CD4-positive, alpha-beta T cell treated with Interferon alpha-2 for 1 hour (primary cell): ENCODE data around the gene NFATC1.

Source experiments
- DNase-seq, 2 donors: peaks; one replicate each; pipeline ENCODE4 v3.0.0-alpha.2; 2020 to 2022

NFATC1 gene

DNA sequence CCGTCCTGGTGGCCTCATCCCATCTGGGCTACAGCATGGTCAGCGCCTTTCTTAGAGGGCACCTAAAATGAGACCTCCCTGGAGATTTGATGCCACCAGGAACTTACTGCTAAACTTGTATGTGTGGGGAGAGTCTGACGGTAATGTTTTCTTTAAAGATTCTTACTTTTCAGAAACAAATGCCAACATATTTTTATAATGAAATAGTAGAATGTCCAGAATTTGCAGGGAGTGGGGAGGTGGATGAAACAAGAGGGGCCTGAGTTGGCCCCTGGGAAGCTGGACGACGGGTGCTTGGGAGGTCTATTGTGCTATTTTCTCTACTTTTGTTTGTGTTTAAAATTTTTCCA is 165.1 kb downstream of the NFATC1 start:
- DNase-seq: no peak

GRCh38 chr18:79563949-79564348 is 168.2 kb downstream of the NFATC1 start:
- no peak for DNase-seq

DNA sequence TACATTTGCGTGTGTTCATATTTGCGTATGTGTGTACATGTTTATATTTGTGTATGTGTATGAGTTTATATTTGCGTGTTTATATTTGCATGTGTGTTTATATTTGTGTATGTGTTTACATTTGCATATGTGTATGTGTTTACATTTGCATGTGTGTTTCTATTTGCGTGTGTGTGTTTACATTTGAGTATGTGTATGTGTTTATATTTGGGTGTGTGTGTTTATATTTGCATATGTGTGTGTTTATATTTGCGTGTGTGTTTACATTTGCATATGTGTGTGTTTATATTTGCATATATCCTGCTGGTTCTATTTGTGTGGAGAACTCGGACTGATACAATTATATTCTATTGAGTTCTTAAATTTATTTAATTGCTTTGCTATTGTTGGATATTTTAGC is 168.7 kb downstream of the NFATC1 start:
- no peak for DNase-seq

- no peak for DNase-seq
These were observed 171.2 kb downstream of the NFATC1 start for GRCh38 chr18:79566771-79567431.

DNA sequence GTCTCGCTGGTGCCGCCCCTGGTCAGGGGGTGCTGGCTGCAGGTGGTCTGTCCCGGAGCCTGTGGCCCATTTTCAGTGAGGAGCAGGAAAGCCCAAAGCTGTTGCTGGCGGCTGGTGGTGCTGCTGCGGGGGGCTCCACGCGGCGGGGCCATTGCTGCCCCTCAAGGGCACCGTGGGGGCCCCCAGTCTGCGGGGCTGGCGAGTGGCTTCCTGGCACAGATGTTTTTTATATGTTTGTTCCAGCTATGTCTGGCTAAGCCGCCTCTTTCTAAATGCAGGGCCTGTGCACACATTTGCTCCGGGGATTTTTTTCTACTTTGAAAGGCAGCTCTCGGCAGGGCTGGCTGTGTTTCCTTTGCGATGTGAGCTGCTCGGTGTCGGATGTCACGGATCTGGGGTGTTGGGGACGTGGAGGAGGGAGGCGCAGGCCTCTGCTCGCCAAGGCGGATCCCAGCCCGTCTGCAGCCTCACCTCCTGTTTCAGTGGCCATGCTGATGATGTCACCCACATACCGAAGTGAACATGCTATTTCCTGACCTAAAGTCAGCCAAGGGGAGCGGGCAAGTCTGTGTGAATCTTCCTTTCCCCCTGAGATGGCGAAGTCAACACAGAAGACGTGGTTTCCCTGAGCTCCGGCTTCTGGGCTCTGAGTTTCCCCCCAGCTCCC is 171.9 kb downstream of the NFATC1 start:
- DNase-seq: no peak

DNA sequence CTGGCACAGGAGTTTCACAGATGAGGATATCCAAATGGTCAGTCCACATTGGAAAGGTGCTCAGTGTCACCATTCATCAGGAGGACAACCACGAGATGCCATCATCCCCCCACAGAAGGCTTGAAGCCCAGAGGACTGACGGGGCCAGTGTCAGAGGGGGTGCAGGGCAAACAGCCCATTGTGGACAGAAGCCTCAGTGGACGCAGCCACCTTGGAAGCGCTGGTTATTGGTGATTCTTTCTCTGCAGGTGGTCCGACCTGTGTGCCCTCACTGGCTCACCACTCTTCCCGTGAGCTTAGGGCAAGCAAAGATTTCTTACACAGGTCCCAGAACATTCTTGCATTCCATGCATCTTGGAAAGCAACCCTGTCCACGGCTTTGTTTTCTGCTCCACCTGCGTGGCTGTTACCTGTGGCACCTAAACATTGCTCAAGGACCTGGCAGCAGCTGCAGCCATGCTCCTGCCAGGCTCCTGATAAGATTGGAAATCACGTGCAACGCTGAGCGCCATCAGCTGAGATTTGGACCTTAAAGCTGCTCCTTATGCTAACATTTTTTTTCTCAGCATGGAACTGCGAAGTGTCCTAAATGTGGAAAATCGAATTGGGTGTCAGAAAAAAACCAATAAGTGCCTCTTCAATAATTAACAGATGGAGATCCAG is 172.9 kb downstream of the NFATC1 start:
- no peak for DNase-seq

GRCh38 chr18:79569720-79570119 is 174.0 kb downstream of the NFATC1 start:
- DNase-seq: no peak

DNA sequence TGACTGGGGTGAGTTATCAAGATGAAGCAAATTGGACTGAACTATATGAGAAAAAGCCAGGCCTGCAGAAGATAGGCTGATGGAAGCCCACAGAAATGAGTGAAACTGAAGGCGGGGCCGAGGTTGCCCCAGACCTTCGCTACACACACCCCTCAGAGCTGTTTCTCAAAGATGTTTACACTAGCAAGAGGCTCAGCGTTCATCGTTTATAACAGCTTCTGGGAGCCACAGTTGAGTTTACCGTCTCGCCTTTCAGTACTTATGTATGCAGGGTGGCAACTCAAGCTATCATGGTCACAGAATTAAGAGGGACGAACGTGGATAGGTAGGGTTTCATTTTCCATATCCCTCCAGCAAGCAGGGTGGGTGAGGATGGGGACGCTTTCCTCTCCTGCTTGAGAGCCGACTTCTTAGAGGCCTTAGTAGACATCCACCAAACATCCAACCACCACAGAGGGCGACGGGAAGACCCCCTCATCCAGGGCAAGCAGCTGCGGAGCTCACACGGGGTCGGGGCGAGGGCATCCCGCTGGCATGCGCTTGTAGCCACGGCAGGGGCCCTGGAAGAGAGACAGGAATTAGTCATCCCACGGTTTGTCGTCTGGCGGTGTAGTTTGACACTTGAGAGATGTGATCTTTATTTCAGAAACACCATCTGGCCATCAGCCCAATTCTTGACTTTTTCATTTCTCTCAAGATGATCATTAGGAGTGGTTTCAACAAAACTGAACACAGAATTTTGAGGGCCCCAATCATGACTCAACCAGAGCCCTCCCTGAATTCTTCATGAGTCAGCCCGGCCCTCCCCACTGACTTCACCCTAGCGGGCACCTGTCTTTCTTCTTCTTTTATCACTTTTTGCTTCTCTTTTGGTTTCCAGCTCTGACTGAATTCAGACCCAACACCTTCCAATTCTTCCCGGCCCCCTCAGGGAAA is 174.8 kb downstream of the NFATC1 start:
- DNase-seq: no peak

DNA sequence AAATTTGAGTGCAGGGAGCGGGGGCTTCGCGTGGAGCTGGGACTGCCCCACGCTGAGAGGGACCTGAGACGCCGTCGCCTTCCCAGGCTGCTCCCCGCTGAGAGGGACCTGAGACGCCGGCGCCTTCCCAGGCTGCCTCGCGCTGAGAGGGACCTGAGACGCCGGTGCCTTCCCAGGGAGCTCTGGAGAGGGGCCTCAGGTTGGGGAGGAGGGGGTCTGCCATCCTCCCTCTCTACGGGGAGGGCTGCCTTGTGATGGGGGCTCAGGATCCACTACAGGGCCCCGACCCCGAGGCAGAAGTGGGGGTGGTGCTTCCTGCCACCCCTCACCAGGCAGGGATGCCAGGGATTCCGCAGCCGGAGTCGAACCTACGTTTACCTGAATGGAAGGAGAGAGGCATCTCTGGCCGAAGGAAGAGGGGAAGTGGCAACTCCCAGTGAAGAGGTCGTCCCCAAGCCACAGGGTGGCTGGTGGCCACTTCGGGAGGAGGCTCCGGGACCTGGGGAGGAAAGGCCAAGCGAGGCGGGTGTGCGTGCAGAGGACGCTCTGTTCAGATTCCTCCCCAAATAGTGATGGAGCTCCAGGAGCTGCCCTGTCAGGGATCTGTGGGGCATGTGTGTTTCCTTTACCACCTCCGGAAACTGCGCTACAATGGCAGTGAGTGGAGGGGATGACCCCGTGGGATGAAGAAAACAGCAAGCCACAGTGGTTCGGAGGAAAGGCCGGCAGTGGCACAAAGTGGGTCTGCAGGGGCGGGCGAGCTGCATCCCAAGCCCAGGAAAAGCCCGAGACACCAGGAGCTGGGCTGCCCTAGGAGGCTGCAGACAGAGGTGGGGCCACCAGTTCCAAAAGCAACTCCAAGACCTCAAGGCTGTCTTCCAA is 175.7 kb downstream of the NFATC1 start:
- no peak for DNase-seq

DNA sequence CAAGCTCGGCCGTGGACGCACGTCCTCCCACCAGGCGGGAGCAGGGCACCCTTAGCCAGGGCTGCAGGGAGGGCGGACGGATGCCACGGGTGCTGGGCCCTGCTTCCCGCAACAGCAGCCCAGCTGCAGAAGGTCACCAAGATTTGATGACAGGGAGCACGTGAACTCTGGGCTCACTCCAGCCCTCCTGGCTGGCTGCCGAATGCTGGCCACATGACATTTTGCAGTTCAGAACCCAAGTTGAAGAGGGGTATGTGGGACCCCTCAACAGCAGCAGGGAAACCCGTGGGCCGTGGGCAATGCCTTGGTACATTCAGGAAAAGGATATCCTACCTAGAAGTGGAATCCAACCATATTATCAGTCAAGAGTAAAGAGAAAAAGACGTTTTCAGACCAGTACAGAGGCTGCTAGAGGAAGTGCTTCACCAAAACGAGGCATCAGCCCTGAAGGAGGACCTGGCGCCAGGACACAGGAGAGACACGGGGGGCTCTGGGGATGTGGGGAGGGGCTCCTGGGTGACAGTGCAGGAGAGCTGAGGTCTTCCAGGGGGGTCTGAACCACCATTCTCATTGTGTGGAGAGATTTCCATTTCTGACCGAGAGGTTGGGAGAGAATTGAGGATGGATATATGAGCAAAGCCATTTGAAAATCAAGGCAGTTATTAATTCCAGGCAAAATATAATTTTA is 176.5 kb downstream of the NFATC1 start:
- DNase-seq: no peak

DNA sequence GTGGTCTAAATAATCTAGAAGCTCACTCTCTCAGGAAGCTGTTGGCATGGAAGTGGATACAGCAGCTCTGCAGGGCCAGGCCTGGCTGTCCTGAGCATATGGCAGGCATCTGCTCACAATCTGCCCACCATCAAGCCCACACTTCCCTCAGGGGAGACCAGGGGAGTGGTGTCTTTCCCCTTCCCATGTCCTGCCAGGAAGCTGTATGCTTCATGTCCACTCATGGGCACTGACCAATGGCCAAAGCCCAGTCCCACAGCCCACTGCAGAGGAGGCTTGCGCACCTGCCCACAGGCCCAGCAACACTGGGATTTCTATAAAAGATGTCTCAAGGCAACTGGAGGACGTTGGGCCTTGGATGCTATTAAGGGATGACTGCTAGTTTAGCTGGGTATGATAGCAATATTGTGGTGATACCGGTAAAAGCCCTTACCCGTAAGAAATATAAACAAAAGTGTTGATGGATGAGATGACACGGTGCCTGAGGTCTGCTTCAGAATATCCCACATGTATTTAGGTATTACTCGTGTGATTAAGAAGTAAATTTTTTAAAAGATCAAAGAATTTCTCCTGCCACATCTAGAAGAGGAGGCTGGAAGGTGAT is 177.2 kb downstream of the NFATC1 start:
- no peak for DNase-seq

DNA sequence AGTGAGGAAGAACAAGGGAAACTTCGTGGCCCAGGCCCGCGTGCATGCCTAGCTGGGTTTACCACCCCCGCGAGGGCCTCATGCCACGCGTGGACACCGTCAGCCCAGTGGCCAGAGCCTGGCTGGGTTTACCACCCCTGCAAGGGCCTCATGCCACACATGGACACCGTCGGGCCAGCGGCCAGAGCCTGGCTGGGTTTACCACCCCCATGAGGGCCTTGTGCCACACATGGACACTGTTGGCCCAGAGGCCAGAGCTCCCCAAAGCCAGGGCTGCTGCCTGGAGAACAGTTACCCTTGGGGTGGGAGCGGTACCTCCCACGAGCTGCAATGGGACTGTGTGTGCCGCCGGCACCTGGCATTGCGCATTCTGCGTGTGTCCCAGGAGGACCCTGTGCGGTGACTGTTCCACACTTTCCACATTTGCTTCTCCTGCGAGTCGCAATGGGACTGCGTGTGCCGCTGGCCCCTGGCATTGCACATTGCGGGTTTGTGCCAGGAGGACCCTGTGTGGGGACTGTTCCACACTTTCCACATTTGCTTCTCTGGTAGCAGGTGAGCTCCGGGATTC is 178.3 kb downstream of the NFATC1 start:
- no peak for DNase-seq

- DNase-seq: no peak
These were observed 179.3 kb downstream of the NFATC1 start for GRCh38 chr18:79574938-79575525.

DNA sequence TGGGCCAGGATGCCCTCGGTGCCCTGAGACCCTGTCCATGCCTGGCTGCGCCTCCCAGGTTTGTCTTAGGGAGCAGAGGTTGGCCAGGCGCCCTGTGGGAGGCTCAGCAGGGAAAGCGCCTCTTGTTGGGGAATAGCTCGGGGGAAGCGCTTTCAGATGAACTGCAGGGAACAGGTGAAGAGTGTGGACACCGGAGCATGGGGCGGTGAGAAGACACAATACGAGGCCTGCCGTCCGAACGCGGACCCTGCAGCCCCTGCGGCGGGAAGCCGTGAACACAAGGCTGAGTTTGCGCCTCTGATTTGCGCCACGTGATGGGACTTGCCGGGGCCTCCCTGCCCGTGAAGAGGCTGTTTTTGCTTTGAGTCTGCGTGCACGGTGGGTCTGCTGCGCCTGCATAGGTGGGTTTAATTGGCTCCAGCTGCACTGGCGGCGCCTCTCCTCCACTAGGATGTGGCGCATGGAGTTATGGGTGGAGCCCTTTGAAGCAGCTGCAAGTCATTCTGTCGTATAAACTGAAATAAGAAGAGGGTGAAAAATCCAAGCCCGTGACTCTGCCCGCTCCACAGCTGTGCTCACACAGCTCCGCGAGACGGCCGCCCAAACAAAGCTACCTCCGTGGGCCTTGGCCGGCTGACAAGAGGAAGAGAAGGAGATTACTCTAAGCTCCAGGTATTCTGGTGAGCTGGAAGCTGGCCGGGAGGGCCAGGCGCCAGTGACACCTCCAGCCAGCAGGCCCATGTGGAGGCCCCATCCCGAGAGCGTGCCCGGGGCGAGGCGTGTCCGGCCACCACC is 180.4 kb downstream of the NFATC1 start:
- no peak for DNase-seq

GRCh38 chr18:79576686-79577351 is 181.1 kb downstream of the NFATC1 start:
- no peak for DNase-seq

DNA sequence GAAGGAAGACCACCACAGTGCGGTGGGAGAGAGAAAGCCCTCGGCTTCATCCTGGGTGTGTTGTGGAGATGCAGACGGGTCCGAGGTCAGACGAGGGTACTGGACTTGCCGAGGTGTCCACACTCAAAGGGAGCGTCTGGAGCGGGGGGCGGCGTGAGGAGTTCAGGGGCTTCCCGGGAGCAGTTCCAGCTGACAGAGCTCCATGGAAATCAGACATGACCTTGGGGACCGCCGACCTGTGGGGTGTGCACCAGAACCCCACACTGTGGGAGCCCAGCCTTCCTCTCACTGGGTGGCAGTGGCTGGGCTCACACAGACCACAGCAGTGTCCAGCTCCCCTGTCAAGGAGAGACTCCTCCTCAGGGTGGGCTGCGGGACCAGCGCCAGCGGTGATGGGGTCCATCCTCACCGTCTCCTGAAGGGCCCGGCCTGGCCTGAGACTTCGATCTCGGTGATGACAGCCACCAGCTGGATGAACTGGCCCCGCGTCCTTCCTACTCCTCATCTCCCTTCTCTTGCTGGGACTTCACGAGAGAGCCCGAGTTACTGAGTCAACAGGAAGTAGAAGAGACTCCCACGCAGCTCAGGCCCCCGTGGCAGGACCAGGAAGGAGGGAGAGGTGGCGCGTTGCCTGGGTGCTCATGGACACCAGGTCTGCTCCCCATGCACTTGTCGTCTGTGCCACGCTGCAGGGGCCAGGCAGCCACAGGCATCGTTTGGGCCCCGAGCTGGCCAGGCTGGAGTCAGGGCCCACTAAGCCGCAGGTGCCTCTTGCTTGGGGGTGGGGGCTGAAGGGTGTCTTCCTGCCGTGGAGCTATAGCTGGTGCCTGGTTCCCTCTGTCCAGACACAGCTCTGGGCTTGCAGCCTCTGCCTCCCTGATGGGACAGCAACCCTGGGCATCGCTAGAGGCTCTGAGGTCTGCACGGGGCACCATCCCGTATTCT is 182.0 kb downstream of the NFATC1 start:
- DNase-seq: no peak

DNA sequence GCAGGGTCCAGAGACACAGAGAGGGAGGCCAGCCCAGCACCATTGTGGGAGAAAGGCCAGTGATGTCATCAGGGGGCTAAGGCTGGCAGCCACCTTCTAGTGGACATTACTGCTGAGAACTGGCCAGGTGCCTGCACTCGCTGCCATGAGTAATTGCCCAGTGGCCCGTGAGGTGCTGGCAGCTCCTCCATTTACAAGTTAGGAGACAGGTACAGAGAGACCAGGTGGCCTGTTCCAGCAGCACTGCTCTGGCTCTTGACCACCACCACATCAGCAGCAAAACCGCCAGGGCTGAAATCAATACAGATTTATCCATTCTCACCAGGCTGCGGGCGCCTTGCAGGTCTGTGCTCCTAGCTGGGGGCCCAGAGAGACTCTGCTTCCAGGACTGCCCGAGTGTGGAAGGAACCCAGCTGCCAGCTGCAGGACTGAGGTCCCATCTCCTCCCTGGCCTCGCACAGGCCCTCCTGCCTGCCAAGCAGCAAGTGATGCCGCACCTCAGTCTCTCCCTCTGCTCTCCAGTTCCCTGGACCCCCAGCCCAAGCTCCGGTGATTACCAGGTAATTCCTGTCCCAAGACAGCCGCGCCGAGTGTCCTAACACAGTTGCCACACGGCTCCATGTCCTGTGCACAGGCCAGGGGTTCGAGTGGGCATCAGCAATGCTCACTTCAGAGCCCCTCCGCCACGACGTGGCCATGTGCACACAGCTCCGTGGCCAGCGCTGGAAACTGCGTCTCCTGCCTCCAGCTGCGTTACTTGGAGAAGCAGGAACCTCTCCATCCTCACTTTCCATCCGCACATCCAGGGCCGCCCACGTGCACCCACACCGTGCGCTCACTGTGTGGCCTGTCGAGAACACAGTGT is 182.9 kb downstream of the NFATC1 start:
- no peak for DNase-seq
